Stimulated activated CD8-positive, alpha-beta memory T cell treated with anti-CD3 and anti-CD28 coated beads, Interleukin-15, amount 100 ng/mL, for 1 hour (primary cell): ENCODE results near the gene TALDO1.
A peak's percentile ranks its signal among the peaks of the same experiment; 100 is the strongest.
"Not testable (repeated sequence)": the region's sequence is repeated elsewhere in the genome, so short reads cannot be mapped to it uniquely, and the experiment has no call there.

ENCODE experiments used
- DNase-seq: peaks from one replicate; pipeline ENCODE4 v3.0.0-alpha.2; 2020; ENCODE audit warnings: low read depth

The TALDO1 gene

DNA sequence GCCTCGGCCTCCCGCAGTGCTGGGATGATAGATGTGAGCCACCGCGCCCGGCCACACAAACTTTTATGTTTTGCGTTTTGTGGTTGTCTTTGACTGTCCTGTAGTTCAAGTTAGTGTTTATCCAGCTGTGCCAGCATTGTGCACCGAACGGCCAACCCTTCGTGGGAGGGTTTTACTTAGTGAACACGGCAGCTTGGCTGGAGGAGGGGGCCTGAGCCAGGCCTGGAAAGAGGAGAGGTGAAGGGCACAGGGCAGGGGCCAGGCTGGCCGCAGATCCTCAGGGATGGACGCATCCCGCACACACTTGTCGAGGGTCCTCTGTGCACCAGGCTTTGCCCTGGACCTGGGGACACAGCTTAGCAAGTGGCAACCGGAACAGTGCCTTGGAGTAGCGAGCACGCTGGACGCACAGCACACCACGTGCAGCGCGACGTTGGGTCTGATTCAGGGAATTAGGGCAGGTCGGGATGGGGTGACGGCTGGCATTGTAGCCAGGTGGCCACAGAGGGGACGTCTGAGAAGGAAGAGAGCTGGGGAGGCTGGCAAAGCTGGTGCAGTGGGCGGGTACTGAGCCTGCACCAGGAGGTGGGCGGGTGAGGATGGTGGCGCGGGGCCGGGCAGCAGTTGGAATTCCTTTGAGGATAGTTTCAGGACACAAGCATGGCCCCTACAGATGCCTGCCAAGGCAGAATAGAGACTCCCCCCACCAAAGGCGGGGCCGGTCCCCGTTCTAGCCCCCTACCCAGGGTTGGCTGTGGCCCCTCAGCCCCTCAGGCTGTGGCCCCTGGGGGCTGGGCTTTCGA lies 27.8 kb upstream of the TALDO1 start:
- no peak for DNase-seq

DNA sequence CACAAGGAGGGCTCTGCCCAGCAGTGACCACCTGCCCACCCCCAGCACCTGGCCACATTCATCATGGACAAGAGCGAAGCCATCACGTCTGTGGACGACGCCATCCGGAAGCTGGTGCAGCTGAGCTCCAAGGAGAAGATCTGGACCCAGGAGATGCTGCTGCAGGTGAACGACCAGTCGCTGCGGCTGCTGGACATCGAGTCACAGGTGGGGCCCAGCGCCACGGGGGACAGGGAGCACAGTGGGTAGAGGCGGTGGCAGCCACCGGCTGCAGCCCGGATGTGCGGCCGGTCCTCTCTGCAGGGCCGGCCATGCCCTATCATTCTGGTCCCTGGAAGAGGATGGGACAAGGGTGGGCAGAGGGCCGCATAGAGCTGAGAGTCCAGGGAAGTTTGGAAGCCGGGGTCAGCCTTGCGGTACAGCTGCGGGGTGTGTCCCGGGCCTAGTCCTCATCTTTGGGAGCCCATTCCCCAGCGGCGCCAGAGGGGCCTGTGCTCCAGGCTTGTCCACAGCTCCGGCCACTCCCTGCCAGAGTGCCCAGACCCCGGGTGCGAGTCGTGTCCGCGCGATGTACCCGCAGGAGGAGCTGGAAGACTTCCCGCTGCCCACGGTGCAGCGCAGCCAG lies 27.1 kb upstream of the TALDO1 start:
- no peak for DNase-seq

DNA sequence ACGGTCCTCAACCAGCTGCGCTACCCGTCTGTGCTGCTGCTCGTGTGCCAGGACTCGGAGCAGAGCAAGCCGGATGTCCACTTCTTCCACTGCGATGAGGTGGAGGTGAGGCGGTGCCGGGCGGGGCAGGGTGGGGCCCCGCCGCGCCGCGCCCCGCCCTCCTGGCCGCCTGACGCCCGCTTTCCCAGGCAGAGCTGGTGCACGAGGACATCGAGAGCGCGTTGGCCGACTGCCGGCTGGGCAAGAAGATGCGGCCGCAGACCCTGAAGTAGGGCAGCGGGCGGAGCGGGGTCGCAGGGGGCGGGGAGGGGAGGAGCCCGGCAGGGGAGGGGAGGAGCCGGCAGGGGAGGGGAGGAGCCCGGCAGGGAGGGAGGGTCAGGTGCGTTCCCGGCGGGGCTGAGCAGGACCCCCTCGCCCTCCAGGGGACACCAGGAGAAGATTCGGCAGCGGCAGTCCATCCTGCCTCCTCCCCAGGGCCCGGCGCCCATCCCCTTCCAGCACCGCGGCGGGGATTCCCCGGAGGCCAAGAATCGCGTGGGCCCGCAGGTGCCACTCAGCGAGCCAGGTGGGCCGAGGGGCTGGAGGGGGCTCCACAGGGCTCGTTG lies 26.5 kb upstream of the TALDO1 start:
- no peak for DNase-seq

DNA sequence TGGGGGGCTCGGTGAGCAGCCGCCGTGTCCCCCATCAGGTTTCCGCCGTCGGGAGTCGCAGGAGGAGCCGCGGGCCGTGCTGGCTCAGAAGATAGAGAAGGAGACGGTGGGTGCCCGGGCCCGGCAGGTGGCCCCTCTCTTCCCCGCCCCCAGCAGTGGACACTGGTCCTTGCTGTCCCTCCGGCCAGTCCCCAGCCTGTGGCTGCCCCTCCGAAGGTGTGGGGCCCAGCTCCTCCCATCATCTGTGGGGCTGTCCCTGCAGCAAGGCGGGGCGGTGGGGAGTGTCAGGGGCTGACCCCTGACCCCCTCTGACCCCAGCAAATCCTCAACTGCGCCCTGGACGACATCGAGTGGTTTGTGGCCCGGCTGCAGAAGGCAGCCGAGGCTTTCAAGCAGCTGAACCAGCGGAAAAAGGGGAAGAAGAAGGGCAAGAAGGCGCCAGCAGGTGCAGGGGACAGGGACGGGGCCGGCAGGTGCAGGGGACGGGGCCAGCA lies 26.0 kb upstream of the TALDO1 start:
- no peak for DNase-seq

DNA sequence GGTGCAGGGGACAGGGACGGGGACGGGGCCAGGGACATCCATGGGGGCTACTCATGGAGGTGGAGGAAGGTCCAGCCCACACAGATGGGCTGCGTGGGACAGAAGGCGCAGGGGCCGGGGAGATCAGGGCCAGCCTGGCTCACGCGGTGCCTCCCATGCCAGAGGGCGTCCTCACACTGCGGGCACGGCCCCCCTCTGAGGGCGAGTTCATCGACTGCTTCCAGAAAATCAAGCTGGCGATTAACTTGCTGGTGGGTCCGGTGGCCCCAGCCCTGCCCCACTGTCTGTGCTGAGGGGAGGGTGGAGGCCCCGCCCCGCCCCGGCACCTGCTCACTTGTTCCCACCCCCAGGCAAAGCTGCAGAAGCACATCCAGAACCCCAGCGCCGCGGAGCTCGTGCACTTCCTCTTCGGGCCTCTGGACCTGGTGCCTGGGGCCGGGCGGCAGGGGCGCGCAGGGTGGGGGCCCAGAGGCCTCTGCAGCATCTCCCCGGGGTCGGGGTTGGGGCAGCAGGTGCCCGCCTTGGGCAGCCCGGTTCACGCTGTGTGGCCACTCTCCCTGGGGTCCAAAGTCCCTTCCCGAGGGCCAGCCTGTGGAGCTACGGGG lies 25.4 kb upstream of the TALDO1 start:
- DNase-seq, result no peak

DNA sequence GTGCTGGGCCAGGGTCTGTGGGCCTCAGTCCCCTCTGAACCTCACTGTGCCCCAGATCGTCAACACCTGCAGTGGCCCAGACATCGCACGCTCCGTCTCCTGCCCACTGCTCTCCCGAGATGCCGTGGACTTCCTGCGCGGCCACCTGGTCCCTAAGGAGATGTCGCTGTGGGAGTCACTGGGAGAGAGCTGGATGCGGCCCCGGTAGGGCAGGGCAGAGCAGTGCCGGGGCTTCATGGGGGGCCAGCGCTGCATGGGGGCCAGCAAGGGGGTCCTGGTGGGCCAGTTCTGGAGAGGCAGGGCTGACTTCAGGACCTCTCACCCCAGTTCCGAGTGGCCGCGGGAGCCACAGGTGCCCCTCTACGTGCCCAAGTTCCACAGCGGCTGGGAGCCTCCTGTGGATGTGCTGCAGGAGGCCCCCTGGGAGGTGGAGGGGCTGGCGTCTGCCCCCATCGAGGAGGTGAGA lies 24.9 kb upstream of the TALDO1 start:
- DNase-seq, result no peak

DNA sequence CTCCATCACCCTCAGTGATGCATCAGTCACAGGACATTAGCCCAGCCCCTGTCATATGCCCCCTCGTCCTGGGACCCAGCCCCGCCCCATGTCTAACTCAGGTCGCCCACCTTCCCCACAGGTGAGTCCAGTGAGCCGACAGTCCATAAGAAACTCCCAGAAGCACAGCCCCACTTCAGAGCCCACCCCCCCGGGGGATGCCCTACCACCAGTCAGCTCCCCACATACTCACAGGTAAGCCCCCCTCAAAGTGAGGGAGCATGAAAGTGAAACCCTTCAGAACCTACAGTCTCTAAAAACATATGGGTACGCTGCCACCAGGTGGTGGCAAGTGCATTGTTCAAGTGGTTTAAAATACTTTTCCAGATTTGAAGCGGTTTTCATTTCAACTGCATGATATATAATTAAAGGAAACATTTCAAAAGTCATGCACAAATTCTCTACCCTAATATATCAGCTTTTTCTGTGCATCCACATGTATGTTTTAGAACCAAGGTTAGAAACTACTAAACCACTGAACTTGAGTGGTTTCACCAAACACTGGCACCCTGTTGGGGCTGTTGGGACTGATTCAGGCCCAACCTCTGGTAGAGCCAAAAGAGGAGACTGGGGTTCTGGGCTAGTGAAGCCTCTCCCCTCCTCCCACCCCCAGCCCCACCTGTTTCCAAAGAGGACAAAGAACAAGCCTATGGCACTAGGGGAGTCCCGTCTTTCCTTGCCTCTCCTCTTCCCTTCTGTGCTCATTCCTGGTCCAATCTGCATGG lies 24.0 kb upstream of the TALDO1 start:
- DNase-seq, result peak; percentile 32

DNA sequence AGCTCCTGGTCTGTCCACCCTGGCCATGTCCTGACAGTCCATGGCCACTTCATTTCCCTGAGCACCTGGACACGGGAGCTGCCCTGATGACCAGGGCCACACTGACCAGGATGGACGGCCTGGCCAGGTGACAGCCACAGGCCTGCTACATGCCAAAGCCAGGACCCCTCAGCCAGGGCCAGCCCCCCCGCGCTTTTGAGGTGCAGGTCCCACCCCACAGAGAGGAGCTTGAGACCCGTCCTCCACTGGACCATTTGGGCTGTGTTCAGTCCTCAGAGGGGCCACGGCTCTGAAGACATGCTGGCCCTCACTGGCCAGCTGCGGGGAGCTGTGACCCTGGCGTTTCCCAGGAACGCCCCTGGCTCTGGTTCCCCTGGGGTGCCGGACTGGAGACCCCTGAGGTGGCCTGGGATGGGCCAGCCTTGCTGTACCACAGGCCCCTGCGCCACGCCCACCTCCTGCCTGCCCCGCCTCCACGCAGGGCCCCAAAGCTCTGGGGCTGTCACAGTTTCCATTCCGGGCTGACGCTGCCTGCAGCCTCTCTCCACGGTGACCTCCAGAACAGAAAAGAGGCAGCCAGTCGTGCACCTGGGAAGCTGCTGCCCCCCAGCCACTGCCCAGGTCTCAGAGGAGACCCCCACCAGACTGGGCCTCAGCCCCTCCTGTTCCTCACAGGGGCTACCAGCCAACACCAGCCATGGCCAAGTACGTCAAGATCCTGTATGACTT lies 23.1 kb upstream of the TALDO1 start:
- no peak for DNase-seq

DNA sequence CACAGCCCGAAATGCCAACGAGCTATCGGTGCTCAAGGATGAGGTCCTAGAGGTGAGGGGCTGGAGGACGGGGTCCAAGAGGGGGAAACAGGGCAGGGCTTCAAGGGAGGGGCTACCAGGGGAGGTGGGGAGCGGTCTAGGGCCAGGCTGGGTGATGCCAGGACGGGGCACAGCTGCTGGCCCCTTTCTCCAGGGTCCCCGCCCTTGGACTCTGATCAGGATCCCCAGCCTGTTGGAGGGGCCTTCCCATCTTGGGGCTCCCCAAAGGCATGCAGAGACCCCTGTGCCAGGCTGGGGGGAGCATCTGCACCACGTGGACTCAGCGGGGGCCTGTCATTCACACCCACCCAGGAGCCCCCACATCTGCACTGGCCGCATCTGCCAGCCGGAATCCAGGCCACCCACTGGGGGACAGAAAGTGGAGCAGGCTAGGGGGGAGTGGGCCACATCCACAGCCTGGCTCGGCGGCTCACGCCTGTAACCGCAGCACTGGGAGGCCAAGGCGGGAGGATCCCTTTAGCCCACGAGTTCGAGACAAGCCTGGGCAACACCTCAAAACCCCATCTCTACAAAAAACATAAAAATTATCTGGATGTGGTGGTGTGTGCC lies 22.4 kb upstream of the TALDO1 start:
- DNase-seq, result no peak

DNA sequence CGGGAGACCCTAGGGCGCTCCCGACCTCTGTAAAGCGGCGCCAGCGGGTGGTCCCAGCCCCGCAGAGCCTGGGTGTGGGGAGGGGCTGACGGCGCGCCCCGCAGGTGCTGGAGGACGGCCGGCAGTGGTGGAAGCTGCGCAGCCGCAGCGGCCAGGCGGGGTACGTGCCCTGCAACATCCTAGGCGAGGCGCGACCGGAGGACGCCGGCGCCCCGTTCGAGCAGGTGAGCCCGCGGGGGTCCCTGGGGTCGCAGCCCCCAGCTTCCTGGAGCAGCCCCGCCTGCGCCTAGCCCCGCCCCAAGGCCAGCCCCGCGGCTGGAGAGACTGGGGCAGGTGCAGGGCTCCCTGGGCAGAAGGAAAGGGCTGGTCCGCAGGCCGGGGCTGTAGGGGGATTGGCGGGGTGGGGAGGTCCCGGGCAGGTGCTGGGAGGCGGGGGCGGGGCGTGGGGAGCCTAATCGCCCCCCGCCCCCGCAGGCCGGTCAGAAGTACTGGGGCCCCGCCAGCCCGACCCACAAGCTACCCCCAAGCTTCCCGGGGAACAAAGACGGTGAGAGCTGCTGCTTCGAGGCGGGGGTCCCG lies 21.6 kb upstream of the TALDO1 start:
- DNase-seq, result no peak

DNA sequence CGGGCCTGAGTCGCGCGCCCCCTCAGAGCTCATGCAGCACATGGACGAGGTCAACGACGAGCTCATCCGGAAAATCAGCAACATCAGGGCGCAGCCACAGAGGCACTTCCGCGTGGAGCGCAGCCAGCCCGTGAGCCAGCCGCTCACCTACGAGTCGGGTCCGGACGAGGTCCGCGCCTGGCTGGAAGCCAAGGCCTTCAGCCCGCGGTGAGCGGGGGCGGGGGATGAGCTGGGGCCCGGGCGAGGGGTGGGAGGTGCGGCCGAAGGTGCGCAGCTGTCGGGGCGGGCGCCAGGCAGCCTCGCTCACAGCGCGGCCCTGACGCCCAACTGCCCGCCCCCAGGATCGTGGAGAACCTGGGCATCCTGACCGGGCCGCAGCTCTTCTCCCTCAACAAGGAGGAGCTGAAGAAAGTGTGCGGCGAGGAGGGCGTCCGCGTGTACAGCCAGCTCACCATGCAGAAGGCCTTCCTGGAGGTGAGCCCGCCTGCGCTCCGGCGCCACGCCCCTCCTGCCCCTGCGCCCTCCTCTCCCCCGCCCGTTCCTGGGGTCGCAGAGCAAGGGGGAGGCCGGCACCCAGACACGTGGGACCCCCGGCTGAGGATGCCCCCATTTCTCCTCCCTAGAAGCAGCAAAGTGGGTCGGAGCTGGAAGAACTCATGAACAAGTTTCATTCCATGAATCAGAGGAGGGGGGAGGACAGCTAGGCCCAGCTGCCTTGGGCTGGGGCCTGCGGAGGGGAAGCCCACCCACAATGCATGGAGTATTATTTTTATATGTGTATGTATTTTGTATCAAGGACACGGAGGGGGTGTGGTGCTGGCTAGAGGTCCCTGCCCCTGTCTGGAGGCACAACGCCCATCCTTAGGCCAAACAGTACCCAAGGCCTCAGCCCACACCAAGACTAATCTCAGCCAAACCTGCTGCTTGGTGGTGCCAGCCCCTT lies 20.7 kb upstream of the TALDO1 start:
- no peak for DNase-seq

DNA sequence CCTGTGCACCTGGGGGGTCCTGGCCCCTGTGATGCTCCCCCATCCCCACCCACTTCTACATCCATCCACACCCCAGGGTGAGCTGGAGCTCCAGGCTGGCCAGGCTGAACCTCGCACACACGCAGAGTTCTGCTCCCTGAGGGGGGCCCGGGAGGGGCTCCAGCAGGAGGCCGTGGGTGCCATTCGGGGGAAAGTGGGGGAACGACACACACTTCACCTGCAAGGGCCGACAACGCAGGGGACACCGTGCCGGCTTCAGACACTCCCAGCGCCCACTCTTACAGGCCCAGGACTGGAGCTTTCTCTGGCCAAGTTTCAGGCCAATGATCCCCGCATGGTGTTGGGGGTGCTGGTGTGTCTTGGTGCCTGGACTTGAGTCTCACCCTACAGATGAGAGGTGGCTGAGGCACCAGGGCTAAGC lies 20.0 kb upstream of the TALDO1 start:
- no peak for DNase-seq

DNA sequence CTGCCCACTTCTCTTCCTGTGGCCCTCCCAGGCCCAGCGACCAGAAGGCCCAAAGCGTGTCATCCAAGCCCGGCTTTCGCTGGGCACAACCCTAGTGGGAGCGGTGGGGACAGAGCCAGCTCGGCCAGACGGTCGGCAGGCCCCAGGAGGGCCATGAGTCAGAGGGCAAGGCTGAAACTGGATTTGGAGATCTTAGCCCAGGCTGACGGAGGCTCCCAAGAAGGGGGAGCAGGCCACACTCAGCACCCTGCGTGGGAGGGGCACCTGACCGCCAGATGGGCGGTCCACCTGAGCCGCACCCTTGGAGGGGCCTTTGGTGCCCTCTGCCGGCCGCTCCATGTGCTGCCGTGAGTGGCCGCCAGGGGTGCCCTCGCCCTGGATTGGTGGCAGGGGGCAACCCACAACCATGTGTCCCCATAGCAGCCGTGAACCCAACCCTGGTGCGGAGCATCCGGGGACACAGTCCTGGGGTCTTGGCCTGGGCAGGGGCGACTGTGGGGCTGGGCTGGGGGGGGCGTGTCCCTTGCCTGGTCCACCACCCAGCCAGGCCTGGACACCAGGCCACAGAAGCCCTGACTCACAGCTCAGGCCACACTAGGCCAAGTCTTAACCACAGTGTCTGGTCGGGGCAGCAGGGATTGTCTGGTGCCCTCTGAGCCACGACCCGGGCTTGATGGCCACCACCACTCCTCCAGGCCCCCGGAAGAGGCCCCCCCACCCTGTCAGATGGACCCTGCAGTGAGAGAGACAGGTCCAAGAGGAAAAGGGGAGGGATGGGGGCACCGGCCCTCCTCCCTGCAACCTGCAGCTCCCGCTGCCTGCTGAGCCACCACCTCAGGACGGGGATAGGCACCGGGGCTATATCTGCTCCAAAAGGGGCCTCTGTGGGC lies 19.2 kb upstream of the TALDO1 start:
- peak; percentile 69 for DNase-seq

DNA sequence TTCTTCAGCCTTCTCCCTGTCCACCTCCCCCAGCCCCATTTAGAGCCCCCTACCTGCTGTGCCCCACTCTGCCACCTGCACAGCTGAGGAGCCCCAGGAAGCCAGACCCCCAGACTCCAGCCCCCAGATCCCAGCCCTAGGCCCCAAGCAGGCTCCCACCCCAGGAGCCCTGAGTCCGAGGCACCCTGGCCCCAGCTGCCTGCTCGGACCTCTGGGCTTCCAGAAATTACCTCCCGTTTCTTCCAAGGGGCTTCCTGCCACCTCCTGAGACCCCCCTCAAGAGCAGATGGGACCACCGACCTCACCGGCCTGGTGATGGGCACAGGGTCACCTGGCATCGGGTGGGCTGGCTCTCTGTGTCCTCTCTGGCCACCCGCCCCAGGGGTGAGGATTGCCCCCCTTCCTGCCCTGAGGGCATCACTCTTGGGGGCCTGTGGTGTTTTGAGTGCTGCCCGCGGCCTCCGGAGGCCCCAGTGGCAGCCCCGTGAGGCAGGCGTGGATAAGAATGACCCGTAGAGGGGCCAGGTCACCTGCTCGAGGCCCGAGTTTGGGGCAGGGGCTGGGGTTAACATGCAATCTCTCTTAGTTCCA lies 18.3 kb upstream of the TALDO1 start:
- DNase-seq, result no peak

DNA sequence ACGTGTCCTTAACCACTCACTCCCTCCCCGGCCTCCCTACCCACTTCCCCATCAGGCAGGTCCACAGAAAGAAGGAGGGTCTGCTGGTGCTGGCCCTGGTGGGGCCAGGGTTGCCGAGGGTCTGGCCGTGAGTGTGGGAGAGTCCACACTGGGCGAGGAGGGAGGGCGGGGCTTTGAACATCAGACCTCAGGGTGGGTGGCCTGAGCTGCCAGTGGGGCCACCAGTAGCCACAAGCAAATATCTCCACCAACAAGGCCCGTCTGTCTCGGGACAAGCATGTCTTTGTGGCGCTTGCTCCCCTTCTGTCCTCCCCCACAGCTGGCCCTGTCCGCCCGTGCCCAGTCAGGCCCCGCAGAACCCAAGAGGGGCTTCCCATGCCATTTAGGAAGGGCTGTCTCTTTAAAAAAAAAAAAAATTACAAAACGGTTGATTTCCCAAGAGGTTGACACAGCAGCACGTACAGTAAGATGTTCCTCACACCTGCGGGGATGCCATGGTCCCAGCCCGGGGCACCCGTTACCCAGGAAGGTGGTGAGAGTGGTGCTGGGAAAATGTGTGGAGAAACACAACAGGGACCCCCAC lies 17.7 kb upstream of the TALDO1 start:
- DNase-seq, result no peak

DNA sequence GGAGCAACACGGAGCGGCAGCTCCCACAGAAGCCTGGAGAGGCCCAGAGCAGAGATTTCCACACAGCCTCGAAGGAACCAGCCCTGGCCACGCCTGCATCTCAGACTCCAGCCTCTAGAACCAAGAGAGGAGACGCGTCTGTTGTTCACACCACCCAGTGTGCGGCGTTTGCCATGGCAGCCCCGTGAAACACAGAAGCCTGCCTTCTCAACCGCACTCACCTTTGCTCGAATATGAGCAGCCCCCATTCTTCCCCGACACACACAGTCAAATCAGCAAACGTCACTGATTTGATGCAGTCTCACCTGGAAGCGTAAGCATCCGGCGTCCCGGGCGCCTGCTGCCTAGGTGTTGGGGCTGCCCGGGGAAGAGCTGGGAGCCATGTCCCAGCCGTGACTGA lies 14.2 kb upstream of the TALDO1 start:
- no peak for DNase-seq

DNA sequence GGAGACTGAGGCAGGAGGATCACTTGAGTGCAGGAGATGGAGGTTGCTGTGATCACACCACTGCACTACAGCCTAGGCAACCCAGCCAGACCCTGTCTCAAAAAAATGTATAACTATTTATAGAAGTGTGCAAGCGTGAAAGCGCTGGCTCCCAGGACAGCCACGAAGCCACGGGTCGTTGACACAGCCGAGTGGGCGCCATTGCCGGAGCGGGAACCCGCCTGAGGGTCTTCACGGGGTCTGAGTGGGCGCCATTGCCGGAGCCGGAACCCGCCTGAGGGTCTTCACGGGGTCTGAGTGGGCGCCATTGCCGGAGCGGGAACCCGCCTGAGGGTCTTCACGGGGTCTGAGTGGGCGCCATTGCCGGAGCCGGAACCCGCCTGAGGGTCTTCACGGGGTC lies 12.7 kb upstream of the TALDO1 start:
- not testable (repeated sequence) for DNase-seq
